ENCODE data around the gene AFF1. TPM values are rescaled to one million over a fixed set of nuclear protein-coding genes. Genes with fewer than 3 reads are reported as not detected.

AFF1 gene
- total RNA-seq, 3 donors from 2014 or later, result 84.0 to 150 (median 120) TPM

DNA sequence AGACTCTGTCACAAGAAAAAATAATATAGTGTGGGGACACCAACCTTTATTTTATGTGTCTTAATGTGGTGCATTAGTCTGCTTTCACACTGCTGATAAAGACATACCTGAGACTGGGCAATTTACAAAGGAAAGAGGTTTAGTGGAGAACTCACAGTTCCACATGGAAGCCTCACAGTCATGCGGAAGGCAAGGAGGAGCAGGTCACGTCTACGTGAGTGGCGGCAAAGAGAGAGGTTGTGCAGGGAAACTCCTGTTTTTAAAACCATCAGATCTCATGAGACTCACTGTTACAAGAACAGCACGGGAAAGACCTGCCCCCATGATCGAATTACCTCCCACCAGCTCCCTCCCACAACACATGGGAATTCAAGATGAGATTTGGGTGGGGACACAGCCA is 130.2 kb downstream of the AFF1 start:
- ATAC-seq (no peak), DNase-seq (no peak)
- H3K36me3 ChIP-seq (ENCODE audit: low read depth), result no peaks in the 10 kb centered on the region
- H3K9me3 ChIP-seq, result no peaks in the 10 kb centered on the region
- peaks cover 14% of the 10 kb centered on the region for H3K4me1 ChIP-seq (ENCODE audit: low read depth)
- TF ChIP-seq, protein P1, sequence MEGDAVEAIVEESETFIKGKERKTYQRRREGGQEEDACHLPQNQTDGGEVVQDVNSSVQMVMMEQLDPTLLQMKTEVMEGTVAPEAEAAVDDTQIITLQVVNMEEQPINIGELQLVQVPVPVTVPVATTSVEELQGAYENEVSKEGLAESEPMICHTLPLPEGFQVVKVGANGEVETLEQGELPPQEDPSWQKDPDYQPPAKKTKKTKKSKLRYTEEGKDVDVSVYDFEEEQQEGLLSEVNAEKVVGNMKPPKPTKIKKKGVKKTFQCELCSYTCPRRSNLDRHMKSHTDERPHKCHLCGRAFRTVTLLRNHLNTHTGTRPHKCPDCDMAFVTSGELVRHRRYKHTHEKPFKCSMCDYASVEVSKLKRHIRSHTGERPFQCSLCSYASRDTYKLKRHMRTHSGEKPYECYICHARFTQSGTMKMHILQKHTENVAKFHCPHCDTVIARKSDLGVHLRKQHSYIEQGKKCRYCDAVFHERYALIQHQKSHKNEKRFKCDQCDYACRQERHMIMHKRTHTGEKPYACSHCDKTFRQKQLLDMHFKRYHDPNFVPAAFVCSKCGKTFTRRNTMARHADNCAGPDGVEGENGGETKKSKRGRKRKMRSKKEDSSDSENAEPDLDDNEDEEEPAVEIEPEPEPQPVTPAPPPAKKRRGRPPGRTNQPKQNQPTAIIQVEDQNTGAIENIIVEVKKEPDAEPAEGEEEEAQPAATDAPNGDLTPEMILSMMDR (IDR thresholded peaks at IDR 0.05), result no peak
- no peak overlapping the region for H3K4me3 ChIP-seq
- intact Hi-C loops (cut with DNase I, micrococcal nuclease), result no loop called here

DNA sequence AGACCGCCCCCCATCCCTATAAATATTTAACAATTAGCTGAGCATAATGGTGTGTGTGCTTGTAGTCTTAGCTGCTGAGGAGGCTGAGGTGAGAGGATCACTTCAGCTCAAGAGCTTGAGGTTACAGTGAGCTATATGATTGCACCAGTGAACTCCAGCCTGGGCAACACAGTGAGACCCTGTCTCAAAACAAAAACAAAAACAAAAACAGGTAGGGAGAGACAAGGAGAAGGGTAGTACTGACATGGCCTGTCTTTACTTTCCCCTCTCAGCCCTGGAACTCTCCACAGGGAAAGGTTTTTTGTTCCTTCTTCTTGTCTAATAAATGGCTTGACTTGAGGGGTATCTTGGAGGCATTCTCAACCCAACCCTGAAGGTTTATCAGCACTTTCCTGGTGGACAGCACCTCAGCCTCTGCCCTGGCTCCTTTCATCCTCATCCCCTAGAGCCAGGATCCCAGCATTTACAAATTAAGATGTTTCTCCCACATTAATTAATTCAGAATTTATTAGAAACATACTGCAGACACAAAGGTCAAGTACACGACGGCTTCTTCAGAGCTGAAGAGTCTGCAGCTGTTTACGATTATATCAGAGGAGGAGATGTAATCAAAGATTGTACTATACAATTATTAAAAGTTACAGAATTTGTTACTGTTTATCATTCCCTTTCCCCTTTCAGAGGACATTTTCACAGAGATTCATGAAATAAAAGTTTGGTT is 131.8 kb downstream of the AFF1 start:
- TF ChIP-seq, protein P1 (IDR thresholded peaks at IDR 0.05), result no peak
- DNase-seq (no peak), ATAC-seq (peak; percentile 45)
- no peaks in the 10 kb centered on the region for H3K36me3 ChIP-seq (ENCODE audit: low read depth)
- H3K4me1 ChIP-seq (ENCODE audit: low read depth), result peaks cover 10% of the 10 kb centered on the region
- H3K9me3 ChIP-seq, result no peaks in the 10 kb centered on the region
- no peak overlapping the region for H3K4me3 ChIP-seq
- intact Hi-C loops (cut with DNase I, micrococcal nuclease), result no loop called here

- ATAC-seq (peak; percentile 78), DNase-seq (no peak)
- Histone ChIP-seq H3K4me1 (ENCODE audit: low read depth) (peaks cover 7% of the 10 kb centered on the region), H3K36me3 (ENCODE audit: low read depth) (no peaks in the 10 kb centered on the region), H3K9me3 (no peaks in the 10 kb centered on the region), H3K4me3 (no peak overlapping the region)
- intact Hi-C loops (cut with DNase I, micrococcal nuclease), result no loop called here
- TF ChIP-seq, protein P1 (IDR thresholded peaks at IDR 0.05), result no peak
Measured at GRCh38 chr4:87067124-87067885, 132.5 kb downstream of the AFF1 start.

DNA sequence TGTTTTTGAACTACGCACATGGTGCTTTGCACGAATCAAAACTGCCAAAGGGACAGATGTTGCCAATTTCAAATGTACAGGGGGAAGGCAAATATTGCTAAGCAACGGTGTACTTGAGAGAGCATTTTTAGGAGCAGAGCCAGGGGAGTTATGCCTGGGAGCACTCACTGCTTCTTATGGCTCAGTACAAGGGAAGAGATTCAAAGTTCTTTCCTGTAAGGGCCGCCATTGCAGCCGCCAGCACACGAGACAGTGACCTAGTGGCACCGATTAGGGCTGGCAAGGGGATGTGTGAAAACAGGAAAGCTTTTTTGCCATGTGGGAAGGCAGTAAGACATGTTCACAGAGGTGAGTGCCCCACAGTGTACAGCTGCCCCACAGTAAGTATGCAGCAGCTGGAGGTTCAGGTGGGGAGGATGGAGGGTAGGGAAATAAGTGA is 133.8 kb downstream of the AFF1 start:
- Histone ChIP-seq H3K4me1 (ENCODE audit: low read depth) (peaks cover 14% of the 10 kb centered on the region), H3K9me3 (no peaks in the 10 kb centered on the region), H3K4me3 (no peak overlapping the region), H3K36me3 (ENCODE audit: low read depth) (no peaks in the 10 kb centered on the region)
- TF ChIP-seq, protein P1 (IDR thresholded peaks at IDR 0.05), result no peak
- ATAC-seq (peak; percentile 6), DNase-seq (no peak)
- intact Hi-C loops (cut with DNase I, micrococcal nuclease), result no loop called here

- intact Hi-C loops (cut with DNase I, micrococcal nuclease), result no loop called here
- no peaks in the 10 kb centered on the region for H3K36me3 ChIP-seq (ENCODE audit: low read depth)
- no peak for DNase-seq
- ATAC-seq, result no peak
- TF ChIP-seq, protein P1 (IDR thresholded peaks at IDR 0.05), result no peak
- H3K4me1 ChIP-seq (ENCODE audit: low read depth), result peaks cover 20% of the 10 kb centered on the region
- no peak overlapping the region for H3K4me3 ChIP-seq
- no peaks in the 10 kb centered on the region for H3K9me3 ChIP-seq
Measured at GRCh38 chr4:87069037-87069742, 134.4 kb downstream of the AFF1 start.
